GM21619 (cell line): Measurements from ENCODE around the gene TFAP2B.

Experiments
- ATAC-seq: cut with Tn5 transposase; IDR thresholded peaks from one replicate; pipeline ENCODE4 v1.9.1; 2021; ENCODE audit not compliant: unreplicated experiment

Gene TFAP2B

GRCh38 chr6:50824552-50824951 is 5.9 kb downstream of the TFAP2B start:
- ATAC-seq, result no peak

- ATAC-seq, result no peak
Measured at GRCh38 chr6:50825375-50826036, 6.8 kb downstream of the TFAP2B start.

DNA sequence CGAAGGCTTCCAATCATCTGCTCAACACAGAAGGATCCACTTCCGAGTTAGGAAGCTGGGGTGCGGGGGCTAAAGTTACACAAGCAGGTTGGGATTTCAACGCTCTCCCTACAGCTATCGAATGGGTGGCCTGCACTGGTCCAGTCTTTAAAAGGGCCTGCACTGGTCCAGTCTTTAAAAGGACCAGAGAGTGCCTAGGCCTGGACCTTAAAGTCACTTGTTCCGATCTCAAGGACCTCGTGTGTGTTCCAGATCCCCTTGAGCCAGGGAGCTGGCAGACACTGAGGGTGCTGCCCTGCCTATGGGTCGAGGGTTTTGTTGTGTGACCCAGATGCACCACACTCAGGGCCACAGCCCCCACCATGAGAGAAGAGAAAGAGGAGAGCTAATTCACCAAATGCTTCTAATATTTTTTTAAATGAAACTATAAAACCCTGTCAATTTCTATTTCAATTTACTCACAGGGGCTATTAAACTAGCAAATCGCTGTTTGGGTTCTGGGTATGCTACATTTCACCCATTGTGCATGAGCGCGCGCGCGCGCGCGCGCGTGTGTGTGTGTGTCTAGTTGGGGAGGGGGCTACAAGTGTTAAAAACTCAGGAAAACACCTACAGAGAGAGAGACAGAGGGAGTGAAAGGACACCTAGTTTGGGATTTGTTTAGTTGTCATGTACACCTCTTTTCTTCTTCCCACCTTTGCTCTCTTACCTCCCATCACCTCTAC is 7.5 kb downstream of the TFAP2B start:
- no peak for ATAC-seq

DNA sequence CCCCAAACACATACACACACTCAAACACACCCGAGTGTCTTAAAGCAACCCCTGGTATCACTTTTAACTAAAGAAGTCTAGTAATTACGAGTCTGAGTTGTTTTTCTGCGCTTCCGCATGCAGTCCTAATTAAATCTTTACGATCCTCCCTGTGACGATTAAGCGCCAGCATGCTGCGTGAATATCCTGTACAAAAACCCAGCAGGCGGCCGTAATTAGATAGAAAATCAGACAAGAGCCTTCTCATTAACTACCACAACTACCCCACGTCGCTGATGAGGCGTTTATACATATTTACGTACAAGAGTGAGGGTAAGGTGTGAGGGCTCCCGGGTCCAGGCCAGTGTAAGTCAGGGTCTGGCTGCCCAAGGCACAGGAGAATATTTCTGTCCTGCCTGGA is 8.1 kb downstream of the TFAP2B start:
- no peak for ATAC-seq

DNA sequence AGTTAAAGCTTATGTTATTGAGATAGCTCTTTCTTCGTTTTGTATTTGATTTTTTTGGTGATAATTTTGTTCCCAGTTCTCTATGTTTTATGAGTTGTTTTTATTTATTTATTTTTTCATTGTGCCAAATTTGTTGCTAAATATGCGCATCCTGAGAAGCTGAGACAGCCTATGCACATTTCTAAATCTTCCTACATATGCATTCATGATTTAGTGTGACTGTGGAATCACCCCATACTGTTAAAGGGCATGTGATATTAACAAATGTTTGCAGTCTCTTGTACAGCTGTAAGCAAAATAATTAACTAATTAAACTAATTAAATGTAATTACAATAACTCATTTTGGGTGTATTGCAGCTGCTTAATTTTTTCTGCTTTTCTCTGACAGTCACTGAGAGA is 10.4 kb downstream of the TFAP2B start:
- ATAC-seq, result no peak

DNA sequence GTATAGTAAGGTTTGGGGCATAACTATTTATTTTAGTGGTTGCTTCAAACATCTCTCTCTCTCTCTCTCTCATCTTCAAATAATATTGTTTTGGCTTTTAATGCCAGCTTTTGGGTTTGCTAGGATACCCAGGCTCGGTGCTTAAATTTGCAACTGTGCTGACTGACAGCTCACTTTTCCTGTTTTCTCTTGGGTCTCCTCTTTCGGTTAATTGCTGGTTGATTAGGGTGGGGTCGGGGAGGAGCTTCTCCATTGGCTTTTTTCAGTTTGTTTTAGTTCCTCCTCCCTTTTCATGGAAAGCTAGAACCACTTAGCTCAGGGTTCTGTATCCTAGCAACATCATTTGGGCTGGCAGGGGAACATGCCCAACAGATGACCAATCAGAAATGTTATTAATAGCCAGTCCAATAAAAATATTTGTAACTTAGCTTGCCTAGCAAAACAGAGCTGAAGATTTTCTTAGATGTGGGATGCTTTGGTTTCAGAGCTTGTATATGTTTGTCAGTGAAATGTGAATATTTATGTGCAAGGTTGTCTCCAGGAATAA is 11.3 kb downstream of the TFAP2B start:
- no peak for ATAC-seq

DNA sequence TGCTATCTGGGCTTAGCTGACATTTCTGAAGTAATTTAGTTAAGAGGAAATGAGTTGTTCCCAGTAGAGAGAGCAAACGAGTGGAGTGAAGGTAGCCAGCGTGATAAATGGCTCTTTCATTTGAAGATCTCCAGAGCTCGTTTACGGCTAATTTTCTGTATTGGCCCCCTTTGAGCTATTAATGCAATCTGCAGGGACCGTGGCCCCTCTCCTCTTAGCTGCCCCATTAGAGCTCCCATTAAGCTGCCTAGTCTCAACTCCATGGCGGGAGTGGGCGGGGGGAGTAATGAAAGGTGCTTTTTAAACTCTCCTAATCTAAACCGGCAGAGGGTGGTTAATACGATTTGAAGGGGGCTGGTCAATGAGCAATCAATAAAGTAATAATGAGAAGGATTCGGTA is 12.5 kb downstream of the TFAP2B start:
- no peak for ATAC-seq

DNA sequence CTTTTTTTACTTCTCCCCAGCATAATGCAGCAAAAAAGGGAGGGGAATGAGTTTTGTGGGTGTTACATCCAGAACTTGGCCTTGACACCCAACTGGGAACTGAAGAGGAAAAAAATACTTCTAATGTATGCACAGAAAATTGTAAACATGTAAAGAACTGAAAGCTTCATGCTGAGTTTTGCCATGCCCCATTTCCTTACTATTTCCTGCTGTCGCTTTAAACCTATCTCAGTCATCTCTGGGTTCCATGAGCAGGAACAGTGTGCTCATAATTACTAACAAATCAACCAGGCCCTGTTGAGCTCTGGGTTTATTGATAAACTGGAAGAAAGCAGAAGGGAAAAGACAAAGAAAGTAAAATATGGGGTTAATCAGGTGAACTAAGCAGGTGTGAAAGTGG is 14.2 kb downstream of the TFAP2B start:
- ATAC-seq, result no peak

DNA sequence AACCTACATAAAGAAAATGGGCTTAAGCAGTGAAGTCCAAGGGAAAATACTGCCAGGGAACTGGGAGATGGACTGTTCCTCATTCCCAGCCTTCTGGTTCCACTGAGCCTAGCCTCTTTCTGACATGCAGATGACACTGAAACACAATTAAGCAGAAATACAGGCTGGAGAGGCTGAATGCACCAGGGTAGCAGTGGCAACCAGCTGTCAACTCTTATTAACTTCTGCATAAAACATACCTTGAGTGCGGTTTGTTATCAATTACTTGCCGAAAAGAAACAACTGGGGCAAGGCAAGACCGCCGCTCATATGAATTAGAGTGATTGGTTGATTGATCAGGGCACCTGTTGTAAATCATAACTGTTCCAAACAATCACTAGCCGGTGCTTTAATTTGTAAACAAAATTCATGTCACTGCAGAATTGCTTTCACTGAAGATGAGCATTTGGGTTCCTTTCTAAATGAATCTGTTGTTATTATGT is 16.3 kb downstream of the TFAP2B start:
- ATAC-seq, result no peak

DNA sequence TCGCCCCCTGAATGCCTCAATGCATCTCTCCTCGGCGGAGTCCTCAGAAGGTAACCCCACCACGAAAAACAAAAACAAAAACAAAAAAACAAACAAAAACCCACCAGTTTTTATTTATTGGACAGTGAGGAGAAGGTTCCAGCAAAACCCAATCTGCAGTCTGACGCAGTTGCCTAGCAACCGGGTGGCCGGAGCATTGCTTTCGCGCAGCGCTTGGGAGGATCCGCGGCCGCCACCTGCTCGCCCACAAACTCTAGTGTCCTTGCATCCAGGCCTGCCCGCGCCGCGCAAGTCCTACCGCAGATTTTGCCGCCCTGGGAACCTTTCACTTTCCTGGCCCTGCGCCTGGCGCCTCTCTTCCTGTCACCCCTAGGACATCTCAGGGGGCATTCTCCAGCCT is 17.6 kb downstream of the TFAP2B start:
- ATAC-seq, result no peak

- no peak for ATAC-seq
Measured at GRCh38 chr6:50837589-50838445, 19.1 kb downstream of the TFAP2B start.

- ATAC-seq, result no peak
Measured at GRCh38 chr6:50840112-50840810, 21.6 kb downstream of the TFAP2B start.

DNA sequence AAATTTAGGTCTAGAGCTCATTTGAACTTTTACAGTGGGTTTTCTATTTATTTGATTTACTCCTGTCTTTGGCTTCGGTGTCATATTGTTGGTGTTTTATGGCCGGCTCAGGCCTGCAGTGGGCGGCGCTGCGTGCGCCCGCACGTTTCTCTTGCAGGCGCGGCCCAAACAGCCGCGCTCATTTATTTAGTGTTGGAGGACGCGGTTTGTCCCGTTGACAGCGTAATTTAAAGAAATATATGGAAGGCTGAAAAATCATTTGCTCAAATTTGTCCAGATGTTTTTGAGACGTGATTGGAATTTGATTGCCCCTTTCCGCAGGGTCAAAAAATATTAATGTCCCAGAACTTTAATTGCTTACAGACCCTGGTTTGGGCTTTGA is 22.1 kb downstream of the TFAP2B start:
- no peak for ATAC-seq

GRCh38 chr6:50842446-50842845 is 23.8 kb downstream of the TFAP2B start:
- ATAC-seq, result no peak

DNA sequence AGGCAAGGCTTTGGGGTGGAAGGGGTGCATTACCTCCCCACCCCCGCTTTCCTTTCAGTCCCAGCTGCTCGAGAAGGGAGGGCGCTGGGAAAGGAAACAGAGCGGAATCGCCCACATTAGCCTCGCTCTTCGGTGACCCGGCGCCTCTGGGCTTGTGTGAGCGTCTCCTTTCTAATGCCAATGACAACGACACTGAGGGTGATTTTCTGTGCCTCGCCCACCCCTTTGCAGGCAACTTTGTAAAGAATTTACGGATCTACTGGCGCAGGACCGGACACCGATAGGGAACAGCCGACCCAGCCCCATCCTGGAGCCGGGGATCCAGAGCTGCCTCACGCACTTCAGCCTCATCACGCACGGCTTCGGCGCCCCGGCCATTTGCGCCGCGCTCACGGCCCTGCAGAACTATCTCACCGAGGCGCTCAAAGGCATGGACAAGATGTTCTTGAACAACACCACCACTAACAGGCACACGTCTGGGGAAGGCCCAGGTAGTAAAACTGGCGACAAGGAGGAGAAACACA is 24.3 kb downstream of the TFAP2B start:
- ATAC-seq, result no peak

DNA sequence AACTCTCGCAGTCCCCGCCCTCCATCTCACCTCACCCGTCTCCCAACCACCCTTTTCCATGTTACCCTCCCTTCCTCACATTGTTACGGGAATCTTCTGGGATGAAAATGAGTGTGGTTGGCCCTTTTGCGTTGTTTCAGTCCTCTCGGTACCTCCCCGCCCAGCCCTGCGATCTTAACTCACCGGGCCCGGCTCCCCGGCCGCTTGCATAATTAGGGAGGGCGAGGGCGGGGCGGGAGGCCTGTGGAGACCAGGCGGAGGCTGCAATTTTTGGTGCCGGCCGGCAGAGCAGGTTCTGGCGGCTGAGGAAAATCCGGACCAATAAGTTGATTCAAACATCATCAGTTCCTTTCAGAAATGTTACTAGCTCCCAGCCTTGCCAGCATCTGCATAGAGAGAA is 25.2 kb downstream of the TFAP2B start:
- no peak for ATAC-seq

GRCh38 chr6:50845499-50846143 is 26.9 kb downstream of the TFAP2B start:
- no peak for ATAC-seq

DNA sequence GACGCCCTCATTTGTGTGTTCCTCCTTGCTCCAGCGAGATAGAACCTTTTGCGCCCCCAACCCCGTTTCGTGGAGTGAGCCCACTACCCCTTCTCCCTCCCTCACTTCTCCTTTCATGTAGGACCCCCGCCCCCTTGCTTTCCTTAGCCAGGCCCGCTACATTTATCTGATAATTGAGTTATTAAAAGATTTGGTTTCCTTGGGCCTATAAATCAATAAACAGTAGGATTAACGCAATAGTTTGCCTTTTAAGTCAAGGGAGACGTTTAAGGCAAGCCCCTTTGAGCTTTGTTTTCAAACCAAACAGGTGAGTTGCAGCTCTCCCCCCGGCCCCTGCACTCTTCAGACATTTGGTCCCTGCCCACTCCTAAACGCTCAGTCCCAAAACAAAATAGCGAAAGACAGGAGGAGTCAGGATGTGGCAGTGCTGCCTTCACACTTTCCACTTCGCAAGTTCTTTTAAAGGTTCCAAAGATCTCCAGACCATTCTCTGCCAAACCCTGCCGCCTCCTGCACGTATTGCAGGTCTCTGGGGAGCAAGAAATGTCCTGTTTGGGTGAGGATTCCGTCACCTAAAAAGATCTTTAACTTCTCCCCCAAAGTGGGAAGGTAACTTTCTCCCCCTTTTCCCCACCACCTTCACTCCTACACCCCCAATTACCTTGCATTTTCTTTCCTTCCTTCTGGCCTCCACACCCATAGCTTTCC is 27.6 kb downstream of the TFAP2B start:
- ATAC-seq, result no peak

- ATAC-seq, result no peak
Measured at GRCh38 chr6:50846852-50847155, 28.1 kb downstream of the TFAP2B start.
